Psoas muscle (tissue), 8 donors: ENCODE data around the gene WDR86. TPM values are rescaled to one million over a fixed set of nuclear protein-coding genes. Genes with fewer than 3 reads are reported as not detected.

ENCODE experiments used
- ATAC-seq, 4 donors: fragments of 200-7000 bp; cut with Tn5 transposase; one replicate each; pipeline ENCODE4 v1.9.1; 2020; ENCODE audit warnings: moderate library complexity in 3 of 4, mild to moderate bottlenecking in 2 of 4
- DNase-seq, 2 donors: peaks; one replicate each; pipeline ENCODE4 v3.0.0-alpha.2; 2020
- H3K27ac ChIP-seq: fragments of 200-600 bp; one replicate; pipeline ENCODE4 v1.8.0; 2022
- H3K27me3 ChIP-seq, 3 donors: fragments of 200-600 bp in 1 of 3; one replicate each; pipeline versions ENCODE4 v1.6.1 to v1.8.0; 2013 to 2022; ENCODE audit warnings: low read length in 2 of 3, mild to moderate bottlenecking in 2 of 3, moderate library complexity in 1 of 3; ENCODE audit not compliant: insufficient read depth in 3 of 3
- H3K36me3 ChIP-seq, 2 donors: fragments of 200-600 bp in 1 of 2; one replicate each; pipeline versions ENCODE4 v1.6.1 to v1.8.0; 2013 to 2022; ENCODE audit warnings: low read depth in 1 of 2, mild to moderate bottlenecking in 1 of 2, moderate library complexity in 1 of 2; ENCODE audit not compliant: insufficient read depth in 1 of 2
- H3K4me1 ChIP-seq: fragments of 200-600 bp; one replicate; pipeline ENCODE4 v1.8.0; 2022
- H3K4me3 ChIP-seq: fragments of 200-600 bp; one replicate; pipeline ENCODE4 v1.8.0; 2022; ENCODE audit warnings: mild to moderate bottlenecking
- H3K9me3 ChIP-seq: fragments of 200-600 bp; one replicate; pipeline ENCODE4 v1.8.0; 2022
- WGBS, 3 donors: extraction: QIAGEN DNeasy Blood & Tissue Kit; methylation state at CpG; one replicate each; pipeline versions ENCODE4 v1.1.6 to v1.1.7; 2013; 5-methylcytosine and 5-hydroxymethylcytosine counted together
- intact Hi-C, 2 donors: fragments of 100-400 bp; cut with DNase I; formaldehyde crosslinking; loops; one replicate each; pipeline versions ENCODE4 v1.11.0 to v1.14.2; 2022
- polyA plus RNA-seq, 3 donors: library from polyadenylated mRNA; stranded (reverse); fragments of 200-250 nt; gene quantifications; one replicate each; pipeline ENCODE4 v1.2.3, GENCODE V29; 2013
- total RNA-seq, 4 donors: library from RNA; stranded (reverse); fragmentation: NEBNext Ultra II Directional in 2 of 4; extraction: Animal tissue kit (Norgen Biotek cat#: 25700) in 2 of 4; gene quantifications; one replicate each; pipeline versions ENCODE4 v1.2.1 to v1.2.4, GENCODE V29; 2021 to 2023
- TF ChIP-seq, protein P1 (sequence below): fragments of 200-600 bp; IDR thresholded peaks from one replicate; pipeline ENCODE4 v1.8.0; 2022; ENCODE audit warnings: antibody characterized with exemption
- donor health status: healthy with polysubstance abuse.
- donor health status: DM: no; HTN: no; CAD: no; lungs with moderate emphysema.
- donor health status: Bipolar disorder and iron deficiency.
- donor health status: healthy.
- donor health status: DM: yes; HTN: yes; CAD: no.
- donor health status: DM: no; HTN: no; CAD: no.
- donor health status: DM: no; HTN: no; CAD: no.
- donor health status: DM: yes; HTN: yes; CAD: no.

WDR86 gene
- total and polyA plus RNA-seq, 7 donors: 0.03 to 0.44 (median 0.29) TPM; not detected in 2

- no peak overlapping the region for H3K27ac ChIP-seq
- no peaks in the 10 kb centered on the region for H3K4me1 ChIP-seq
- peak overlapping the region; percentile 70 for H3K4me3 ChIP-seq
- intact Hi-C loops: loop anchor here (1.0 to 5.0 kb wide), 3 partner anchors 80 to 131 kb away; no protein-coding TSS in a partner anchor
- WGBS, 3 donors: 12 to 17% (median 15%) methylated on average over 47 to 61 of the region's 61 CpGs
- no peaks in the 10 kb centered on the region for H3K9me3 ChIP-seq
- peak; percentile 68 to 93 (median 83) for ATAC-seq
- TF ChIP-seq, protein P1, sequence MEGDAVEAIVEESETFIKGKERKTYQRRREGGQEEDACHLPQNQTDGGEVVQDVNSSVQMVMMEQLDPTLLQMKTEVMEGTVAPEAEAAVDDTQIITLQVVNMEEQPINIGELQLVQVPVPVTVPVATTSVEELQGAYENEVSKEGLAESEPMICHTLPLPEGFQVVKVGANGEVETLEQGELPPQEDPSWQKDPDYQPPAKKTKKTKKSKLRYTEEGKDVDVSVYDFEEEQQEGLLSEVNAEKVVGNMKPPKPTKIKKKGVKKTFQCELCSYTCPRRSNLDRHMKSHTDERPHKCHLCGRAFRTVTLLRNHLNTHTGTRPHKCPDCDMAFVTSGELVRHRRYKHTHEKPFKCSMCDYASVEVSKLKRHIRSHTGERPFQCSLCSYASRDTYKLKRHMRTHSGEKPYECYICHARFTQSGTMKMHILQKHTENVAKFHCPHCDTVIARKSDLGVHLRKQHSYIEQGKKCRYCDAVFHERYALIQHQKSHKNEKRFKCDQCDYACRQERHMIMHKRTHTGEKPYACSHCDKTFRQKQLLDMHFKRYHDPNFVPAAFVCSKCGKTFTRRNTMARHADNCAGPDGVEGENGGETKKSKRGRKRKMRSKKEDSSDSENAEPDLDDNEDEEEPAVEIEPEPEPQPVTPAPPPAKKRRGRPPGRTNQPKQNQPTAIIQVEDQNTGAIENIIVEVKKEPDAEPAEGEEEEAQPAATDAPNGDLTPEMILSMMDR: peak; percentile 73
- H3K36me3 ChIP-seq: no peaks in the 10 kb centered on the region
- H3K27me3 ChIP-seq: no peaks in the 10 kb centered on the region
- peak; percentile 74 to 80 for DNase-seq
Measured at GRCh38 chr7:151448261-151449252, 38.7 kb upstream of the WDR86 start.

GRCh38 chr7:151447901-151448260 lies 38.0 kb upstream of the WDR86 start:
- 77 to 83% (median 78%) methylated on average over 26 of the region's 26 CpGs for WGBS, 3 donors
- no peak overlapping the region for H3K27ac ChIP-seq
- no peaks in the 10 kb centered on the region for H3K27me3 ChIP-seq
- intact Hi-C loops: loop anchor here (1.0 to 5.0 kb wide), 3 partner anchors 79 to 131 kb away; no protein-coding TSS in a partner anchor
- H3K9me3 ChIP-seq: no peaks in the 10 kb centered on the region
- peak in 1 of 2 donors; percentile 8 for DNase-seq
- no peak for ATAC-seq
- no peaks in the 10 kb centered on the region for H3K36me3 ChIP-seq
- TF ChIP-seq, protein P1: no peak
- H3K4me3 ChIP-seq: peak overlapping the region; percentile 70
- H3K4me1 ChIP-seq: no peaks in the 10 kb centered on the region

GRCh38 chr7:151447312-151447711 lies 37.5 kb upstream of the WDR86 start:
- DNase-seq: peak in 1 of 2 donors; percentile 27
- no peaks in the 10 kb centered on the region for H3K36me3 ChIP-seq
- H3K27me3 ChIP-seq: no peaks in the 10 kb centered on the region
- no peak overlapping the region for H3K27ac ChIP-seq
- no peaks in the 10 kb centered on the region for H3K4me1 ChIP-seq
- intact Hi-C loops: loop anchor here in 1 of 2 donors (5.0 kb wide), 1 partner anchor 130 kb away; no protein-coding TSS in a partner anchor
- H3K9me3 ChIP-seq: no peaks in the 10 kb centered on the region
- TF ChIP-seq, protein P1: no peak
- WGBS, 3 donors: 97 to 98% (median 98%) methylated on average over 18 of the region's 18 CpGs
- no peak overlapping the region for H3K4me3 ChIP-seq
- no peak for ATAC-seq

DNA sequence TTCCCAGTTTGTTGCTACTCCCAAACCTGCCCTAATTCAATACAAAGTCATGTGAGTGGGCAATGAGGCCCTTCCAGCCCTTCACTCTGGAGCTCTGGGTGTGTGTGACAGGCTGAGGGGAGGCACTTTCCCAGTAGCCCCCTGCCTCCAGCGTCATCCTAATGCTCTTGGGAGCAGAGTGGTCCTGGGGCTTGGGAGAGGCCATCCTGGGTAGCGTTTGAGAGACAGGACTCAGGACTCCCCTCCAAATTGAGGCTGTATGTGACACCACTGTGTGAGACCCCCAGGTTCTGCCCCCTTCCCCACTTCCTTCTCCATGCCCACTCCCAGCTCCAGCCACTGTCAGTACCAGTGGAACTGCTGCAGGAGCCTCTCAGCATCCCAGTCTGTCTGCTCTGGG lies 36.6 kb upstream of the WDR86 start:
- intact Hi-C loops: loop anchor here in 1 of 2 donors (5.0 kb wide), 1 partner anchor 129 kb away; no protein-coding TSS in a partner anchor
- Histone ChIP-seq H3K27ac (no peak overlapping the region), H3K36me3 (no peaks in the 10 kb centered on the region), H3K9me3 (no peaks in the 10 kb centered on the region), H3K27me3 (no peaks in the 10 kb centered on the region), H3K4me1 (no peaks in the 10 kb centered on the region), H3K4me3 (no peak overlapping the region)
- ATAC-seq (no peak), DNase-seq (no peak)
- TF ChIP-seq, protein P1: no peak
- 86 to 96% (median 91%) methylated on average over 2 of the region's 2 CpGs for WGBS, 3 donors
